GM12875 (cell line): ENCODE measurements around the gene RAB40B.

Source experiments
- H3K4me3 ChIP-seq: one replicate; pipeline ENCODE4 v1.5.1; 2011; ENCODE audit warnings: low read depth, low read length, control low read depth
- CTCF ChIP-seq: IDR thresholded peaks from 2 replicates; pipeline ENCODE4 v1.5.1; 2011; ENCODE audit warnings: low read depth, mild to moderate bottlenecking, control low read depth, inconsistent platforms, low read length, moderate library complexity, borderline replicate concordance; ENCODE audit not compliant: insufficient read depth

RAB40B gene

GRCh38 chr17:82609655-82610054 lies 88.8 kb downstream of the RAB40B start:
- H3K4me3 ChIP-seq = no peak overlapping the region
- no peak for TF ChIP-seq CTCF

GRCh38 chr17:82608816-82609215 lies 89.7 kb downstream of the RAB40B start:
- no peak overlapping the region for H3K4me3 ChIP-seq
- no peak for TF ChIP-seq CTCF

- H3K4me3 ChIP-seq = no peak overlapping the region
- TF ChIP-seq CTCF = no peak
Measured at GRCh38 chr17:82605939-82606600, 92.4 kb downstream of the RAB40B start.
